Kidney (tissue), 22 donors: Measurements from ENCODE around the gene SPRING1. TPM values are rescaled to one million over a fixed set of nuclear protein-coding genes. Genes with fewer than 3 reads are reported as not detected.

ENCODE experiments used
- DNase-seq, 5 donors: peaks; one replicate each; pipeline ENCODE4 v3.0.0-alpha.2; 2013 to 2020
- FAIRE-seq: peaks from 2 replicates; lab custom pipeline; 2012; peaks lifted over from hg19 to GRCh38; lab: Jason Lieb, UNC
- H3K27ac ChIP-seq, 2 donors: one replicate each; pipeline ENCODE4 v1.7.0; 2013; ENCODE audit warnings: low read depth in 2 of 2, low read length in 2 of 2, inconsistent platforms in 1 of 2
- H3K27me3 ChIP-seq: one replicate; pipeline ENCODE4 v1.7.1; 2013; ENCODE audit warnings: low read length, inconsistent platforms; ENCODE audit not compliant: control insufficient read depth, insufficient read depth
- H3K36me3 ChIP-seq, 3 donors: one replicate each; pipeline versions ENCODE4 v1.7.0 to v1.7.1; 2013; ENCODE audit warnings: low read length in 3 of 3, control low read depth in 1 of 3, inconsistent platforms in 1 of 3; ENCODE audit not compliant: insufficient read depth in 3 of 3, control insufficient read depth in 2 of 3
- H3K4me1 ChIP-seq, 3 donors: one replicate each; pipeline versions ENCODE4 v1.7.0 to v1.7.1; 2013; ENCODE audit warnings: low read length in 3 of 3, inconsistent platforms in 1 of 3, low read depth in 1 of 3; ENCODE audit not compliant: control insufficient read depth in 2 of 3, insufficient read depth in 2 of 3
- H3K4me3 ChIP-seq, 3 donors: one replicate each; pipeline versions ENCODE4 v1.7.0 to v1.8.1; 2013; ENCODE audit warnings: low read length in 3 of 3, control low read depth in 1 of 3, inconsistent platforms in 1 of 3
- H3K9ac ChIP-seq, 3 donors: one replicate each; pipeline versions ENCODE4 v1.7.0 to v1.7.1; 2013; ENCODE audit warnings: low read length in 3 of 3, control low read depth in 1 of 3, inconsistent platforms in 1 of 3
- H3K9me3 ChIP-seq, 3 donors: one replicate each; pipeline versions ENCODE4 v1.7.0 to v1.7.1; 2013; ENCODE audit warnings: low read length in 3 of 3, control low read depth in 1 of 3, inconsistent platforms in 1 of 3; ENCODE audit not compliant: control insufficient read depth in 2 of 3, insufficient read depth in 1 of 3
- intact Hi-C: fragments of 100-400 bp; cut with DNase I; formaldehyde crosslinking; loops from one replicate; pipeline ENCODE4 v1.11.1; 2022
- long read RNA-seq, 10 donors: library from polyadenylated mRNA in 1 of 10; unstranded in 1 of 10; transcript quantifications; one replicate each; pipeline ENCODE4 v2.0.0 and lab custom pipeline, GENCODE V29; 2021 to 2026
- polyA plus RNA-seq: library from polyadenylated mRNA; stranded (reverse); fragments of 350-450 nt; fragmentation: Illumina TruSeq; extraction: RNeasy Lipid Tissue Mini Kit (QIAGEN cat#74804); gene quantifications from one replicate; pipeline ENCODE4 v1.2.3, GENCODE V29; 2014; ENCODE audit warnings: low read depth, low replicate concordance; ENCODE audit not compliant: insufficient read depth
- total RNA-seq: library from RNA; stranded (reverse); fragmentation: NEBNext Ultra II Directional; extraction: Animal tissue kit (Norgen Biotek cat#: 25700); gene quantifications from one replicate; pipeline ENCODE4 v1.2.1, GENCODE V29; 2021
- TF ChIP-seq, protein P1 (sequence below): IDR thresholded peaks from 3 replicates; pipeline ENCODE4 v1.5.1; 2012; ENCODE audit warnings: mild to moderate bottlenecking, moderate library complexity, borderline replicate concordance; ENCODE audit not compliant: insufficient read depth; ENCODE audit errors: extremely low read depth
- donor health status: control.
- donor health status: control.
- donor health status: control.
- donor health status: control.
- donor health status: control.
- donor health status: DM: yes; HTN: yes; CAD: no.
- donor health status: Normal renal cell carcinoma (clear cell type).

Gene SPRING1, protein sequence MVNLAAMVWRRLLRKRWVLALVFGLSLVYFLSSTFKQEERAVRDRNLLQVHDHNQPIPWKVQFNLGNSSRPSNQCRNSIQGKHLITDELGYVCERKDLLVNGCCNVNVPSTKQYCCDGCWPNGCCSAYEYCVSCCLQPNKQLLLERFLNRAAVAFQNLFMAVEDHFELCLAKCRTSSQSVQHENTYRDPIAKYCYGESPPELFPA
- total RNA-seq: 49.4 TPM
- 45.3 TPM for polyA plus RNA-seq
- long read RNA-seq, donor 1, full-length matches to known transcripts: 14 of 14 reads
- long read RNA-seq, donor 1, partial matches to known transcripts: 0 of 14 reads
- long read RNA-seq, donor 1, other reads (novel, unspliced or antisense): 0 of 14 reads
- long read RNA-seq, donor 2, full-length matches to known transcripts: 17 of 17 reads
- long read RNA-seq, donor 2, partial matches to known transcripts: 0 of 17 reads
- long read RNA-seq, donor 2, other reads (novel, unspliced or antisense): 0 of 17 reads
- long read RNA-seq, donor 3, full-length matches to known transcripts: 11 of 11 reads
- long read RNA-seq, donor 3, partial matches to known transcripts: 0 of 11 reads
- long read RNA-seq, donor 3, other reads (novel, unspliced or antisense): 0 of 11 reads
- long read RNA-seq, donor 4, full-length matches to known transcripts: 7 of 7 reads
- long read RNA-seq, donor 4, partial matches to known transcripts: 0 of 7 reads
- long read RNA-seq, donor 4, other reads (novel, unspliced or antisense): 0 of 7 reads
- long read RNA-seq, donor 5, full-length matches to known transcripts: 1 of 1 reads
- long read RNA-seq, donor 5, partial matches to known transcripts: 0 of 1 reads
- long read RNA-seq, donor 5, other reads (novel, unspliced or antisense): 0 of 1 reads
- long read RNA-seq, donor 6, full-length matches to known transcripts: 2 of 2 reads
- long read RNA-seq, donor 6, partial matches to known transcripts: 0 of 2 reads
- long read RNA-seq, donor 6, other reads (novel, unspliced or antisense): 0 of 2 reads
- long read RNA-seq, donor 7, full-length matches to known transcripts: 25 of 32 reads
- long read RNA-seq, donor 7, partial matches to known transcripts: 0 of 32 reads
- long read RNA-seq, donor 7, other reads (novel, unspliced or antisense): 7 of 32 reads
- long read RNA-seq, donor 8, full-length matches to known transcripts: 9 of 9 reads
- long read RNA-seq, donor 8, partial matches to known transcripts: 0 of 9 reads
- long read RNA-seq, donor 8, other reads (novel, unspliced or antisense): 0 of 9 reads
- long read RNA-seq, donor 9, full-length matches to known transcripts: 8 of 8 reads
- long read RNA-seq, donor 9, partial matches to known transcripts: 0 of 8 reads
- long read RNA-seq, donor 9, other reads (novel, unspliced or antisense): 0 of 8 reads
- long read RNA-seq, donor 10, full-length matches to known transcripts: 13 of 13 reads
- long read RNA-seq, donor 10, partial matches to known transcripts: 0 of 13 reads
- long read RNA-seq, donor 10, other reads (novel, unspliced or antisense): 0 of 13 reads

DNA sequence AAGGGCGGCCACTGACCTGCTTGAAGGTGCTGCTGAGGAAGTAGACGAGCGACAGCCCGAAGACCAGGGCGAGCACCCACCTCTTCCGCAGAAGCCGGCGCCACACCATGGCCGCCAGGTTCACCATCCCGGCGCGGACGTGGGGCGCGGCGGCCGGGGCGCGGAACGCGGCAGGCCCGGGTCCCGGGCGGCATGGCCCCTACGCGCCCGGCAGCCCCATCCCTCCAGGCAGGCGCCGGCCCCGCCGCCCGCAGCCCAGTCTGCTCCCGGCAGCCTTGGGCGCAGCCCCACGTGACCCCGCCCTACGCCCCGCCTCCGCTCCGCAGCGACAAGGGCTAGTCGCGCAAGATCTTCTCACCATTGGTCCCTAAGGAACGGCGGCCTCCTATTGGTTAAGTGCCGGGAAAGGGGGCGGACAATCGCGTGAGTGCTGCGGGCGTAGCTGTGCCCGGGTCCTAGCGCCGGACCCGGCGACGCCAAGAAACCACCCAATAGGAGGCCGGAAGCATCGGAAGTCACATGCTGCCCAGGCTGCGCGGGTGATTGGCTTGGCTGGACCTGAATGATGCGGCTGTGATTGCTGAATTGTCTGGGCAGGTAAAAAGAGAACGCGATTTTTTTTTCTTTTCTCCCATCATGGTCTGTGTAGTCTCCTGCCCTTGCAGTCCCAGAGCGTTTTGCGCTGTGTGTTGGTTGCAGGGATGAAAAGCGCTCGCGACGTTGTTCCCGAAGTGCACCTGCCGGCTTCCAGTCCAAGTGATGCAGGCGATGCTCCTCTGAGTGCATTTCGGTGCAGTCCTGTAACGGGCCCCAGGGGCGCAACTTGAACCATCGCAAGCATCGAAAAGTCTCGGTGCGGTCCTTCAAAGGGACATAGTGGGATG lies at the start of gene SPRING1, which contains the start of gene RNFT2:
Gene SPRING1 (minus strand): TSS at position 296 of the 884 bp plus-strand sequence. CDS start 169 bp downstream, at position 127.
Gene RNFT2 (plus strand): TSS at position 542 of the 884 bp plus-strand sequence. CDS start 2,183 bp downstream, outside the sequence.
- Histone ChIP-seq H3K4me1 (peaks cover 0 to 9% (median 3%) of the 10 kb centered on the region in 3 donors), H3K4me3 (peak within 1 kb of the TSS; percentile 97 to 98 (median 98)), H3K9me3 (no peaks in the 10 kb centered on the region), H3K27me3 (no peaks in the 10 kb centered on the region), H3K36me3 (peaks cover 0 to 8% (median 8%) of the 10 kb centered on the region in 3 donors), H3K9ac (peak within 1 kb of the TSS; percentile 63 to 97 (median 94)), H3K27ac (peak within 1 kb of the TSS; percentile 33 to 34)
- DNase-seq (peak; percentile 99 to 100 (median 100)), FAIRE-seq (peak; percentile 94)
- intact Hi-C loops: no loop called here
- TF ChIP-seq, protein P1, sequence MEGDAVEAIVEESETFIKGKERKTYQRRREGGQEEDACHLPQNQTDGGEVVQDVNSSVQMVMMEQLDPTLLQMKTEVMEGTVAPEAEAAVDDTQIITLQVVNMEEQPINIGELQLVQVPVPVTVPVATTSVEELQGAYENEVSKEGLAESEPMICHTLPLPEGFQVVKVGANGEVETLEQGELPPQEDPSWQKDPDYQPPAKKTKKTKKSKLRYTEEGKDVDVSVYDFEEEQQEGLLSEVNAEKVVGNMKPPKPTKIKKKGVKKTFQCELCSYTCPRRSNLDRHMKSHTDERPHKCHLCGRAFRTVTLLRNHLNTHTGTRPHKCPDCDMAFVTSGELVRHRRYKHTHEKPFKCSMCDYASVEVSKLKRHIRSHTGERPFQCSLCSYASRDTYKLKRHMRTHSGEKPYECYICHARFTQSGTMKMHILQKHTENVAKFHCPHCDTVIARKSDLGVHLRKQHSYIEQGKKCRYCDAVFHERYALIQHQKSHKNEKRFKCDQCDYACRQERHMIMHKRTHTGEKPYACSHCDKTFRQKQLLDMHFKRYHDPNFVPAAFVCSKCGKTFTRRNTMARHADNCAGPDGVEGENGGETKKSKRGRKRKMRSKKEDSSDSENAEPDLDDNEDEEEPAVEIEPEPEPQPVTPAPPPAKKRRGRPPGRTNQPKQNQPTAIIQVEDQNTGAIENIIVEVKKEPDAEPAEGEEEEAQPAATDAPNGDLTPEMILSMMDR: no peak

DNA sequence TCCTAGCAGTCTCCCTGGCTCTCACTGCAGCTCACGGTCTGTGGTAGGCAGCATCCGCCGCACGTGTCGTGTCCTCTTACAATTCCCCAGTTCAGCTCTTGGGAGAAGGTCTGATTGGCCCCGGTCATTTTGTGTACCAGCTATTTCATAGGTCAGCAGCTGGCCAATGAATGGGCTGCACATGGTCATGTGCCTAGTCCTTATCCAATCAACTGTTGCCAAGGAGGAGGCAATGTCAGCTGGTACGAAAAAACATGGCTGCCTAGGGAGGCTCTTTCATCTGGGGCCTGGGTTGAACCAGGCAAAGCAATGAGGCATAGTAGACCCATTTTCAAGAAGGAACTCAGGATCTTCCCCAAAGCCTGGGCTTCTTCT lies 46.4 kb upstream of the SPRING1 start:
- Histone ChIP-seq H3K27me3 (no peaks in the 10 kb centered on the region), H3K4me3 (no peak overlapping the region), H3K9me3 (no peaks in the 10 kb centered on the region), H3K4me1 (no peaks in the 10 kb centered on the region), H3K36me3 (no peaks in the 10 kb centered on the region), H3K27ac (no peak overlapping the region), H3K9ac (no peak overlapping the region)
- TF ChIP-seq, protein P1: no peak
- DNase-seq (no peak), FAIRE-seq (no peak)
- intact Hi-C loops: no loop called here
